Activated CD4-positive, alpha-beta T cell treated with anti-CD3 and anti-CD28 coated beads for 36 hours (primary cell): ENCODE measurements around the gene SIVA1. TPM values are rescaled to one million over a fixed set of nuclear protein-coding genes. Genes with fewer than 3 reads are reported as not detected.
A peak's percentile ranks its signal among the peaks of the same experiment; 100 is the strongest.
"Not testable (repeated sequence)": the region's sequence is repeated elsewhere in the genome, so short reads cannot be mapped to it uniquely, and the experiment has no call there.

ENCODE experiments used
- ATAC-seq: fragments of 200-7000 bp; cut with Tn5 transposase; one replicate; pipeline ENCODE4 v1.10.0; 2021; ENCODE audit warnings: mild to moderate bottlenecking, moderate library complexity
- CTCF ChIA-PET: fragments of 350-600 bp; sonication (Branson Sonifier 250); formaldehyde crosslinking; loops from one replicate; lab custom pipeline; 2021; ENCODE audit warnings: antibody characterized with exemption; lab: Charles Lee
- POLR2A ChIA-PET: fragments of 350-600 bp; sonication (Branson Sonifier 250); formaldehyde crosslinking; loops from one replicate; lab custom pipeline; 2021; ENCODE audit warnings: antibody characterized with exemption, inconsistent platforms; lab: Charles Lee
- DNase-seq: peaks from one replicate; pipeline ENCODE4 v3.0.0-alpha.2; 2020
- H3K27ac Mint-ChIP-seq: one replicate; pipeline ENCODE4 v1.8.0; 2021; ENCODE audit warnings: mixed read lengths
- H3K27me3 Mint-ChIP-seq: one replicate; pipeline ENCODE4 v1.8.0; 2021; ENCODE audit warnings: mixed read lengths
- H3K36me3 Mint-ChIP-seq: one replicate; pipeline ENCODE4 v1.8.0; 2021; ENCODE audit warnings: low read depth, mixed read lengths
- H3K4me1 Mint-ChIP-seq: one replicate; pipeline ENCODE4 v1.8.0; 2021; ENCODE audit warnings: mixed read lengths
- H3K4me3 Mint-ChIP-seq: one replicate; pipeline ENCODE4 v1.8.0; 2021; ENCODE audit warnings: mild to moderate bottlenecking, moderate library complexity, mixed read lengths
- H3K9me3 Mint-ChIP-seq: one replicate; pipeline ENCODE4 v1.8.0; 2021; ENCODE audit warnings: low read depth, mixed read lengths
- intact Hi-C, 2 experiments: fragments of 100-400 bp; cut with DNase I in 1 of 2; cut with micrococcal nuclease in 1 of 2; formaldehyde crosslinking; loops; one replicate each; pipeline versions ENCODE4 v1.14.2 to v1.15.1; 2022 to 2024; cut with DNase I, micrococcal nuclease
- total RNA-seq, 2 experiments: library from RNA; stranded (reverse); gene quantifications; one replicate each; pipeline ENCODE4 v1.2.3, GENCODE V29; 2021

SIVA1 gene
- total RNA-seq, 2 experiments from 2014 or later, result 47.1 to 97.1 TPM

GRCh38 chr14:104746934-104747481 is 5.9 kb upstream of the SIVA1 start:
- POLR2A ChIA-PET, result no interaction called here
- CTCF ChIA-PET, result interaction anchor here (0.8 to 1.1 kb wide), 2 partner anchors 22 to 239 kb away, joined by 3 read pairs; partner anchors contain the start of gene CLBA1

GRCh38 chr14:104747876-104748275 is 5.1 kb upstream of the SIVA1 start:
- Mint-ChIP-seq H3K4me1 (peaks cover 11% of the 10 kb centered on the region), H3K36me3 (no peaks in the 10 kb centered on the region), H3K27me3 (no peaks in the 10 kb centered on the region), H3K4me3 (no peak overlapping the region), H3K27ac (no peak overlapping the region), H3K9me3 (no peaks in the 10 kb centered on the region)
- ATAC-seq, result no peak
- CTCF ChIA-PET, result interaction anchor here (0.8 to 1.1 kb wide), 2 partner anchors 21 to 238 kb away, joined by 3 read pairs; partner anchors contain the start of gene CLBA1
- intact Hi-C loops, result no loop called here
- POLR2A ChIA-PET, result interaction anchor here (0.7 kb wide), 1 partner anchor 91 kb away, joined by 3 read pairs; no protein-coding TSS in a partner anchor
- DNase-seq, result no peak

More at GRCh38 chr14:104746934-104747481, 5.9 kb upstream of the SIVA1 start:
- DNase-seq (no peak), ATAC-seq (no peak)
- Mint-ChIP-seq H3K4me1 (peaks cover 11% of the 10 kb centered on the region), H3K27ac (no peak overlapping the region), H3K4me3 (no peak overlapping the region), H3K36me3 (no peaks in the 10 kb centered on the region), H3K9me3 (no peaks in the 10 kb centered on the region), H3K27me3 (no peaks in the 10 kb centered on the region)
- intact Hi-C loops, result no loop called here

GRCh38 chr14:104749111-104749649 is 3.8 kb upstream of the SIVA1 start:
- peak overlapping the region; percentile 12 for H3K27ac Mint-ChIP-seq
- peaks cover 8% of the 10 kb centered on the region for H3K36me3 Mint-ChIP-seq
- no peak overlapping the region for H3K4me3 Mint-ChIP-seq
- ChIA-PET POLR2A (no interaction called here), CTCF (no interaction called here)
- H3K27me3 Mint-ChIP-seq, result no peaks in the 10 kb centered on the region
- H3K9me3 Mint-ChIP-seq, result no peaks in the 10 kb centered on the region
- no peak for ATAC-seq
- no peak for DNase-seq
- peaks cover 18% of the 10 kb centered on the region for H3K4me1 Mint-ChIP-seq
- intact Hi-C loops, result no loop called here

- Mint-ChIP-seq H3K36me3 (peaks cover 12% of the 10 kb centered on the region), H3K4me3 (no peak overlapping the region), H3K27ac (no peak overlapping the region), H3K27me3 (no peaks in the 10 kb centered on the region), H3K9me3 (no peaks in the 10 kb centered on the region), H3K4me1 (peaks cover 28% of the 10 kb centered on the region)
- DNase-seq (no peak), ATAC-seq (no peak)
- intact Hi-C loops, result loop anchor here in 1 of 2 experiments (5.0 kb wide), 1 partner anchor 182 kb away; no protein-coding TSS in a partner anchor
- CTCF ChIA-PET, result interaction anchor here (0.6 to 1.3 kb wide), 2 partner anchors 76 to 1223 kb away, joined by 4 to 5 read pairs; no protein-coding TSS in a partner anchor
- POLR2A ChIA-PET, result no interaction called here
These were observed 2.7 kb upstream of the SIVA1 start for GRCh38 chr14:104750056-104750752.

- CTCF ChIA-PET, result interaction anchor here (0.6 to 1.3 kb wide), 2 partner anchors 76 to 1224 kb away, joined by 4 to 5 read pairs; no protein-coding TSS in a partner anchor
- H3K4me1 Mint-ChIP-seq, result peaks cover 26% of the 10 kb centered on the region
These were observed 2.2 kb upstream of the SIVA1 start for GRCh38 chr14:104750753-104751057.

GRCh38 chr14:104751539-104752422 is 1.2 kb upstream of the SIVA1 start:
- no peak for DNase-seq
- ChIA-PET POLR2A (interaction anchor here (0.6 to 1.7 kb wide), 8 partner anchors 17 to 313 kb away, joined by 3 to 8 read pairs (median 4); partner anchors contain the start of genes AKT1 and GPR132), CTCF (interaction anchor here (0.6 to 3.3 kb wide), 13 partner anchors 11 to 822 kb away, joined by 3 to 24 read pairs (median 4); partner anchors contain the start of gene AKT1)
- peaks cover 29% of the 10 kb centered on the region for H3K4me1 Mint-ChIP-seq
- intact Hi-C loops, result loop anchor here (1.0 to 5.0 kb wide), 16 partner anchors 27 to 1419 kb away; partner anchors contain the start of genes ADSS1 (in 1 of the 2), CDCA4 (in 1 of the 2), CEP170B (in 1 of the 2) and CLBA1 (in 1 of the 2)
- H3K36me3 Mint-ChIP-seq, result peaks cover 14% of the 10 kb centered on the region
- peak overlapping the region; percentile 84 for H3K4me3 Mint-ChIP-seq
- no peaks in the 10 kb centered on the region for H3K9me3 Mint-ChIP-seq
- no peak for ATAC-seq
- peak overlapping the region; percentile 83 for H3K27ac Mint-ChIP-seq
- no peaks in the 10 kb centered on the region for H3K27me3 Mint-ChIP-seq

More at GRCh38 chr14:104750753-104751057, 2.2 kb upstream of the SIVA1 start:
- DNase-seq, result peak; percentile 44
- ATAC-seq, H3K27me3 Mint-ChIP-seq, H3K27ac Mint-ChIP-seq, POLR2A ChIA-PET, H3K9me3 Mint-ChIP-seq: not testable (repeated sequence)
- intact Hi-C loops, result loop anchor here in 1 of 2 experiments (5.0 kb wide), 1 partner anchor 182 kb away; no protein-coding TSS in a partner anchor
- H3K36me3 Mint-ChIP-seq, result peaks cover 14% of the 10 kb centered on the region
- H3K4me3 Mint-ChIP-seq, result peak overlapping the region; percentile 49

GRCh38 chr14:104752423-104752734 is 568 bp upstream of the SIVA1 start:
- Mint-ChIP-seq H3K4me1 (peaks cover 33% of the 10 kb centered on the region), H3K27ac (peak overlapping the region; percentile 83), H3K9me3 (no peaks in the 10 kb centered on the region), H3K27me3 (no peaks in the 10 kb centered on the region), H3K36me3 (peaks cover 16% of the 10 kb centered on the region), H3K4me3 (peak overlapping the region; percentile 84)
- DNase-seq, result no peak
- intact Hi-C loops, result loop anchor here (1.0 to 5.0 kb wide), 16 partner anchors 28 to 1420 kb away; partner anchors contain the start of genes ADSS1 (in 1 of the 2), CDCA4 (in 1 of the 2), CEP170B (in 1 of the 2) and CLBA1 (in 1 of the 2)
- ChIA-PET POLR2A (interaction anchor here (0.6 to 1.7 kb wide), 11 partner anchors 16 to 549 kb away, joined by 3 to 8 read pairs (median 4); partner anchors contain the start of genes AKT1, BRF1, CDCA4 and GPR132), CTCF (interaction anchor here (0.5 to 3.3 kb wide), 17 partner anchors 10 to 822 kb away, joined by 3 to 24 read pairs (median 4); partner anchors contain the start of gene AKT1)
- peak; percentile 0 for ATAC-seq

GRCh38 chr14:104753528-104754212 is 723 bp downstream of the SIVA1 start:
- Mint-ChIP-seq H3K4me3 (peak overlapping the region; percentile 84), H3K27me3 (no peaks in the 10 kb centered on the region), H3K9me3 (no peaks in the 10 kb centered on the region), H3K36me3 (peaks cover 22% of the 10 kb centered on the region), H3K27ac (peak overlapping the region; percentile 78), H3K4me1 (peaks cover 33% of the 10 kb centered on the region)
- DNase-seq (peak; percentile 34), ATAC-seq (no peak)
- CTCF ChIA-PET, result interaction anchor here (0.9 to 3.3 kb wide), 5 partner anchors 9 to 64 kb away, joined by 3 to 24 read pairs (median 5); no protein-coding TSS in a partner anchor
- POLR2A ChIA-PET, result interaction anchor here (0.9 to 1.7 kb wide), 4 partner anchors 15 to 267 kb away, joined by 3 to 8 read pairs (median 6); partner anchors contain the start of gene CDCA4
- intact Hi-C loops, result loop anchor here (1.0 to 5.0 kb wide), 9 partner anchors 15 to 1421 kb away; partner anchors contain the start of genes AKT1 (in 1 of the 2), BRF1 (in 1 of the 2), GPR132 (in 1 of the 2) and KLC1 (in 1 of the 2)

GRCh38 chr14:104754213-104754851 is 1.4 kb downstream of the SIVA1 start:
- Mint-ChIP-seq H3K27me3 (no peaks in the 10 kb centered on the region), H3K4me1 (peaks cover 33% of the 10 kb centered on the region), H3K36me3 (peaks cover 27% of the 10 kb centered on the region), H3K9me3 (no peaks in the 10 kb centered on the region), H3K27ac (peak overlapping the region; percentile 78), H3K4me3 (peak overlapping the region; percentile 84)
- intact Hi-C loops, result loop anchor here in 1 of 2 experiments (5.0 kb wide), 1 partner anchor 178 kb away; no protein-coding TSS in a partner anchor
- DNase-seq (no peak), ATAC-seq (no peak)
- ChIA-PET POLR2A (no interaction called here), CTCF (interaction anchor here (1.0 to 3.3 kb wide), 3 partner anchors 9 to 15 kb away, joined by 4 to 24 read pairs (median 12); no protein-coding TSS in a partner anchor)
